K562 (cell line): ENCODE measurements around the gene COX10. TPM values are rescaled to one million over a fixed set of nuclear protein-coding genes. Genes with fewer than 3 reads are reported as not detected.

ENCODE experiments used
- ATAC-seq: fragments of 200-7000 bp; cut with Tn5 transposase; 3 replicates; pipeline ENCODE4 v1.9.1; 2020; ENCODE audit warnings: moderate library complexity
- BruUV-seq: library from RNA; stranded (reverse); fragments of 400-500 nt; replicated peaks from 2 replicates; lab custom pipeline; 2021; lab: Mats Ljungman, UMichigan
- CTCF ChIA-PET: fragments of 300-600 bp; formaldehyde crosslinking; extraction: SDS; loops from one replicate; lab custom pipeline; 2021; ENCODE audit warnings: low intra/inter-chr PET ratio; lab: Yijun Ruan, JAX
- POLR2A ChIA-PET: fragments of 300-600, 350-650 bp; sonication (Branson Sonifier 250); formaldehyde crosslinking; extraction: SDS; loops from one replicate; lab custom pipeline; 2021; ENCODE audit warnings: antibody characterized with exemption, inconsistent platforms; lab: Yijun Ruan, JAX
- DNase-seq, 4 experiments: peaks; one replicate each; pipeline versions ENCODE4 v3.0.0 to v3.0.0-alpha.2; 2011 to 2018; ENCODE audit warnings: low spot score in 3 of 4, mixed read lengths in 3 of 4; ENCODE audit errors: extremely low read depth in 1 of 4
- FAIRE-seq: peaks from 2 replicates; lab custom pipeline; 2011; peaks lifted over from hg19 to GRCh38; lab: Jason Lieb, UNC
- H2AFZ ChIP-seq: 2 replicates; pipeline ENCODE4 v1.6.0; 2011; ENCODE audit warnings: low read depth, low read length, control low read depth, inconsistent platforms
- H3K27ac ChIP-seq: fragments of 200-600 bp; 3 replicates; pipeline ENCODE4 v1.8.0; 2011; ENCODE audit warnings: low read depth, mild to moderate bottlenecking, control low read depth, inconsistent platforms, low read length, moderate library complexity, mixed read lengths; ENCODE audit errors: extremely low read depth
- H3K27me3 ChIP-seq, 2 experiments: fragments of 300-600 bp in 1 of 2; 2 replicates in 1 of 2; 3 replicates in 1 of 2; pipeline versions ENCODE4 v1.6.0 to v1.8.0; 2011; ENCODE audit warnings: inconsistent platforms in 2 of 2, low read length in 2 of 2, mild to moderate bottlenecking in 1 of 2, mixed read lengths in 1 of 2, moderate library complexity in 1 of 2; ENCODE audit not compliant: control insufficient read depth in 2 of 2, insufficient read depth in 2 of 2
- H3K36me3 ChIP-seq: fragments of 300-600 bp; 3 replicates; pipeline ENCODE4 v1.8.0; 2011; ENCODE audit warnings: mild to moderate bottlenecking, low read length, inconsistent platforms; ENCODE audit not compliant: control insufficient read depth, insufficient read depth
- H3K4me1 ChIP-seq, 2 experiments: fragments of 200-600 bp in 1 of 2; replicated peaks in 1 of 2; 2 replicates in 1 of 2; 3 replicates in 1 of 2; pipeline versions ENCODE4 v1.5.1 to v1.8.0; 2011; ENCODE audit warnings: inconsistent platforms in 2 of 2, low read length in 2 of 2, mild to moderate bottlenecking in 1 of 2, mixed read lengths in 1 of 2, moderate library complexity in 1 of 2; ENCODE audit not compliant: control insufficient read depth in 2 of 2, insufficient read depth in 2 of 2
- H3K4me2 ChIP-seq: 2 replicates; pipeline ENCODE4 v1.6.1; 2011; ENCODE audit warnings: low read length, control low read depth, inconsistent platforms, mixed read lengths; ENCODE audit not compliant: insufficient read depth
- H3K4me3 ChIP-seq: fragments of 200-600 bp; sonication (generic), shearing (Covaris generic); 2 replicates; pipeline ENCODE4 v1.5.1; 2016; ENCODE audit warnings: control low read depth, inconsistent platforms
- H3K79me2 ChIP-seq: fragments of 200-600 bp; 3 replicates; pipeline ENCODE4 v1.8.0; 2011; ENCODE audit warnings: low read length, inconsistent platforms; ENCODE audit not compliant: control insufficient read depth, insufficient read depth
- H3K9ac ChIP-seq, 2 experiments: 2 replicates each; pipeline versions ENCODE4 v1.6.0 to v1.6.1; 2011; ENCODE audit warnings: low read depth in 2 of 2, low read length in 2 of 2, control low read depth in 1 of 2, inconsistent platforms in 1 of 2, mild to moderate bottlenecking in 1 of 2, mixed read lengths in 1 of 2; ENCODE audit not compliant: insufficient read depth in 1 of 2
- H3K9me1 ChIP-seq: one replicate; pipeline ENCODE4 v1.6.0; 2011; ENCODE audit warnings: inconsistent platforms, mild to moderate bottlenecking, low read length, moderate library complexity; ENCODE audit not compliant: control insufficient read depth, insufficient read depth
- H3K9me3 ChIP-seq: replicated peaks from 2 replicates; pipeline ENCODE4 v1.5.1; 2011; ENCODE audit warnings: low read depth, low read length, inconsistent platforms; ENCODE audit not compliant: control insufficient read depth, insufficient read depth
- H4K20me1 ChIP-seq: replicated peaks from 2 replicates; pipeline ENCODE4 v1.6.1; 2011; ENCODE audit warnings: low read length, inconsistent platforms, mixed read lengths; ENCODE audit not compliant: control insufficient read depth, insufficient read depth
- ATF6 ChIP-seq: sonication (generic); formaldehyde crosslinking; IDR thresholded peaks from 2 replicates; pipeline ENCODE4 v1.4.0; 2020; ENCODE audit warnings: mild to moderate bottlenecking, missing genetic modification reagents
- FOXK1 ChIP-seq: sonication (generic); formaldehyde crosslinking; IDR thresholded peaks from 2 replicates; pipeline ENCODE4 v1.8.0; 2022; ENCODE audit warnings: missing genetic modification reagents, mild to moderate bottlenecking, borderline replicate concordance
- FOXK2 ChIP-seq, 2 experiments: fragments of 450-650 bp; IDR thresholded peaks in 1 of 2; conservative IDR thresholded peaks in 1 of 2; 2 replicates each; pipeline ENCODE4 v1.6.1; 2016; ENCODE audit warnings: low read depth in 2 of 2, mild to moderate bottlenecking in 1 of 2
- HOXB6 ChIP-seq: fragments of 250-450 bp; sonication (Bioruptor Pico); IDR thresholded peaks from 2 replicates; pipeline ENCODE4 v1.5.1; 2022; ENCODE audit warnings: mild to moderate bottlenecking, borderline replicate concordance
- KAT7 ChIP-seq: sonication (generic); formaldehyde crosslinking; IDR thresholded peaks from 2 replicates; pipeline ENCODE4 v1.8.0; 2022; ENCODE audit warnings: missing genetic modification reagents, mild to moderate bottlenecking, borderline replicate concordance
- LCOR ChIP-seq: sonication (generic); formaldehyde crosslinking; IDR thresholded peaks from 2 replicates; pipeline ENCODE4 v1.8.0; 2022; ENCODE audit warnings: mild to moderate bottlenecking, missing genetic modification reagents
- NR2F6 ChIP-seq: fragments of 450-650 bp; formaldehyde crosslinking; IDR thresholded peaks from 2 replicates; pipeline ENCODE4 v1.4.0; 2020; ENCODE audit warnings: mild to moderate bottlenecking
- SLC30A9 ChIP-seq: fragments of 250-450 bp; sonication (Bioruptor Pico); IDR thresholded peaks from 2 replicates; pipeline ENCODE4 v1.8.0; 2022; ENCODE audit warnings: mild to moderate bottlenecking, moderate library complexity
- SP2 ChIP-seq: IDR thresholded peaks from 2 replicates; pipeline ENCODE4 v1.6.1; 2011; ENCODE audit warnings: mild to moderate bottlenecking, low read depth, low read length, moderate library complexity; ENCODE audit not compliant: poor library complexity, severe bottlenecking; ENCODE audit errors: extremely low read depth
- WGBS: fragments of 100-300 bp; shearing (Covaris generic); methylation state at CpG from one replicate; pipeline ENCODE4 v1.1.6; 2016; ENCODE audit warnings: low coverage, mixed read lengths; ENCODE audit not compliant: insufficient coverage; ENCODE audit errors: missing lambda C conversion rate; 5-methylcytosine and 5-hydroxymethylcytosine counted together
- in situ Hi-C: fragments of 300-500 bp; cut with MboI; formaldehyde crosslinking; loops from 4 replicates; pipeline ENCODE4 v1.15.0; 2018; ENCODE audit warnings: inconsistent platforms, mixed read lengths
- intact Hi-C: fragments of 100-400 bp; cut with micrococcal nuclease; formaldehyde crosslinking; loops from 2 replicates; pipeline ENCODE4 v1.14.2; 2022
- polyA plus RNA-seq, 8 experiments: library from polyadenylated mRNA; depleted of rRNA in 4 of 8; stranded (reverse) in 5 of 8; unstranded in 3 of 8; fragments of >200 nt; fragmentation: Nextera tagmentation in 2 of 8; fragmentation: Illumina TruSeq in 1 of 8; extraction: Ambion mirVana in 2 of 8; extraction: Trizol in 1 of 8; gene quantifications; 2 replicates each; pipeline versions ENCODE4 v1.2.1 to v1.2.3, GENCODE V29; 2011 to 2014; ENCODE audit warnings: inconsistent platforms in 1 of 8, missing spikeins in 1 of 8
- total RNA-seq, 7 experiments: library from RNA; depleted of rRNA in 6 of 7; stranded (reverse); fragments of >200 nt in 6 of 7; fragmentation: Illumina TruSeq in 2 of 7; extraction: Trizol in 2 of 7; gene quantifications; 2 replicates each; pipeline versions ENCODE4 v1.2.1 to v1.2.3, GENCODE V29; 2011 to 2021; ENCODE audit warnings: low replicate concordance in 1 of 7
- TF ChIP-seq, protein P1 (sequence below): fragments of 200-400 bp; formaldehyde crosslinking; IDR thresholded peaks from 2 replicates; pipeline ENCODE4 v1.6.1; 2017; ENCODE audit warnings: mild to moderate bottlenecking, low read depth, low read length, moderate library complexity
- TF ChIP-seq, protein P2 (sequence below), 2 experiments: fragments of 450-650 bp in 1 of 2; sonication (generic) in 1 of 2; formaldehyde crosslinking; conservative IDR thresholded peaks; 2 replicates each; pipeline versions ENCODE4 v1.4.0 to v1.8.1; 2020 to 2022; ENCODE audit warnings: mild to moderate bottlenecking in 1 of 2, missing genetic modification reagents in 1 of 2

Gene COX10
- total and polyA plus RNA-seq, 9 of the 15 experiments (the other 6 are each of a cell fraction or from before 2014, with no cell fraction given): 10.3 to 26.4 (median 17.8) TPM

DNA sequence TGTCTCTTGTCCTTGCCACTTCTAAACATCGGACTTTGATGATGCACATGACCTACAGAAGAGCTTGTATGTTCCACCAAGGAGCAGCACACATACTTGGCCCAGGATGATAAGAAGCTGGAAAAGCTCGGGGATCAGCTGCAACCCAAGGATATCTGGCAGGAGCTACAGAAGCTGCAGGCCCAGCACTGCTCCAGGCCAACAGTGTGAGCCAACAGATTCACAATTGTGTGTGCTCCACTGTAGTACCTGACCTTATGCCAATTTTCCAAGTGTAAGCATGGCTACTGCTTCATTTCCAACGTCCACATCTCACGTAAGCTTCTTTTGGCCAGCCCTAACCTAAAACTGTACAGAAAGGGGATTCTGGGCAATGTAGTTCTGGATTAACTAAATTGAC lies 83.4 kb downstream of the COX10 start:
- H3K4me3 ChIP-seq: no peak overlapping the region
- no peaks in the 10 kb centered on the region for H3K27me3 ChIP-seq
- no peak overlapping the region for H3K9ac ChIP-seq
- H3K9me3 ChIP-seq: no peaks in the 10 kb centered on the region
- ATAC-seq (no peak), DNase-seq (no peak), FAIRE-seq (no peak)
- H3K36me3 ChIP-seq: no peaks in the 10 kb centered on the region; the same call in 2 of the 3 replicates
- ChIA-PET POLR2A (no interaction called here), CTCF (no interaction called here)
- H4K20me1 ChIP-seq: no peaks in the 10 kb centered on the region
- no peaks in the 10 kb centered on the region for H3K4me1 ChIP-seq
- no peak overlapping the region for H3K27ac ChIP-seq
- no TSS peak for BruUV-seq
- no peak overlapping the region for H3K4me2 ChIP-seq
- H3K9me1 ChIP-seq: no peaks in the 10 kb centered on the region
- peaks cover 7% of the 10 kb centered on the region; the same call in 1 of the 3 replicates for H3K79me2 ChIP-seq
- WGBS: 88% methylated on average over 4 of the region's 4 CpGs
- intact Hi-C loops (no loop called here), in situ Hi-C loops (no loop called here)
- TF ChIP-seq ATF6 (CRISPR knock-in tag) (no peak), FOXK1 (no peak), FOXK2 (conservative IDR thresholded peaks at IDR 0.05 in 1 of 2, IDR thresholded peaks at IDR 0.05 in 1 of 2; ENCODE audit: low read depth in 2 of 2) (no peak), NR2F6 (no peak), LCOR (CRISPR knock-in tag) (no peak), SLC30A9 (CRISPR knock-in tag) (no peak), KAT7 (CRISPR knock-in tag) (no peak), HOXB6 (no peak), SP2 (no peak)
- TF ChIP-seq, protein P1, sequence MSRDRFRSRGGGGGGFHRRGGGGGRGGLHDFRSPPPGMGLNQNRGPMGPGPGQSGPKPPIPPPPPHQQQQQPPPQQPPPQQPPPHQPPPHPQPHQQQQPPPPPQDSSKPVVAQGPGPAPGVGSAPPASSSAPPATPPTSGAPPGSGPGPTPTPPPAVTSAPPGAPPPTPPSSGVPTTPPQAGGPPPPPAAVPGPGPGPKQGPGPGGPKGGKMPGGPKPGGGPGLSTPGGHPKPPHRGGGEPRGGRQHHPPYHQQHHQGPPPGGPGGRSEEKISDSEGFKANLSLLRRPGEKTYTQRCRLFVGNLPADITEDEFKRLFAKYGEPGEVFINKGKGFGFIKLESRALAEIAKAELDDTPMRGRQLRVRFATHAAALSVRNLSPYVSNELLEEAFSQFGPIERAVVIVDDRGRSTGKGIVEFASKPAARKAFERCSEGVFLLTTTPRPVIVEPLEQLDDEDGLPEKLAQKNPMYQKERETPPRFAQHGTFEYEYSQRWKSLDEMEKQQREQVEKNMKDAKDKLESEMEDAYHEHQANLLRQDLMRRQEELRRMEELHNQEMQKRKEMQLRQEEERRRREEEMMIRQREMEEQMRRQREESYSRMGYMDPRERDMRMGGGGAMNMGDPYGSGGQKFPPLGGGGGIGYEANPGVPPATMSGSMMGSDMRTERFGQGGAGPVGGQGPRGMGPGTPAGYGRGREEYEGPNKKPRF: no peak
- TF ChIP-seq, protein P2, sequence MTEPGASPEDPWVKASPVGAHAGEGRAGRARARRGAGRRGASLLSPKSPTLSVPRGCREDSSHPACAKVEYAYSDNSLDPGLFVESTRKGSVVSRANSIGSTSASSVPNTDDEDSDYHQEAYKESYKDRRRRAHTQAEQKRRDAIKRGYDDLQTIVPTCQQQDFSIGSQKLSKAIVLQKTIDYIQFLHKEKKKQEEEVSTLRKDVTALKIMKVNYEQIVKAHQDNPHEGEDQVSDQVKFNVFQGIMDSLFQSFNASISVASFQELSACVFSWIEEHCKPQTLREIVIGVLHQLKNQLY (CRISPR knock-in tag; conservative IDR thresholded peaks at IDR 0.05): no peak
- H2AFZ ChIP-seq: no peak overlapping the region
